Measurements from ENCODE around the gene LTB4R.

The LTB4R gene

GRCh38 chr14:24337144-24337823 lies 26.0 kb downstream of the LTB4R start:
- H3K9me3 ChIP-seq (ENCODE audit: control insufficient read depth, insufficient read depth, low read depth, low read length): no peaks in the 10 kb centered on the region
- H3K4me1 ChIP-seq (ENCODE audit: control insufficient read depth, insufficient read depth, low read length): peaks cover 13% of the 10 kb centered on the region; the same call in 1 of the 2 replicates
- H3K36me3 ChIP-seq (ENCODE audit: control insufficient read depth, insufficient read depth, low read length): no peaks in the 10 kb centered on the region
- H3K9ac ChIP-seq (ENCODE audit: low read length): no peak overlapping the region
- H3K27ac ChIP-seq (ENCODE audit: low read depth, low read length): no peak overlapping the region
- H3K27me3 ChIP-seq (ENCODE audit: control insufficient read depth, insufficient read depth, low read length): peaks cover 98% of the 10 kb centered on the region
- H3K4me3 ChIP-seq (ENCODE audit: low read depth, low read length): no peak overlapping the region

GRCh38 chr14:24337824-24338175 lies 26.5 kb downstream of the LTB4R start:
- Histone ChIP-seq H3K27ac (ENCODE audit: low read depth, low read length) (no peak overlapping the region), H3K4me1 (ENCODE audit: control insufficient read depth, insufficient read depth, low read length) (peaks cover 13% of the 10 kb centered on the region; the same call in 1 of the 2 replicates), H3K4me3 (ENCODE audit: low read depth, low read length) (no peak overlapping the region), H3K36me3 (ENCODE audit: control insufficient read depth, insufficient read depth, low read length) (no peaks in the 10 kb centered on the region), H3K9ac (ENCODE audit: low read length) (no peak overlapping the region), H3K27me3 (ENCODE audit: control insufficient read depth, insufficient read depth, low read length) (peaks cover 95% of the 10 kb centered on the region), H3K9me3 (ENCODE audit: control insufficient read depth, insufficient read depth, low read depth, low read length) (no peaks in the 10 kb centered on the region)

- Histone ChIP-seq H3K27me3 (ENCODE audit: control insufficient read depth, insufficient read depth, low read length) (peaks cover 92% of the 10 kb centered on the region), H3K9ac (ENCODE audit: low read length) (no peak overlapping the region), H3K9me3 (ENCODE audit: control insufficient read depth, insufficient read depth, low read depth, low read length) (no peaks in the 10 kb centered on the region), H3K27ac (ENCODE audit: low read depth, low read length) (no peak overlapping the region), H3K4me1 (ENCODE audit: control insufficient read depth, insufficient read depth, low read length) (peaks cover 13% of the 10 kb centered on the region; the same call in 1 of the 2 replicates), H3K36me3 (ENCODE audit: control insufficient read depth, insufficient read depth, low read length) (no peaks in the 10 kb centered on the region), H3K4me3 (ENCODE audit: low read depth, low read length) (peak overlapping the region; percentile 66)
Measured at GRCh38 chr14:24338843-24339242, 27.5 kb downstream of the LTB4R start.

GRCh38 chr14:24339284-24340151 lies 28.2 kb downstream of the LTB4R start, which contains the start of gene RIPK3:
Gene RIPK3, minus strand, starts transcription at chr14:24339991. Its CDS starts 165 bp downstream, at chr14:24339826.
- H3K4me1 ChIP-seq (ENCODE audit: control insufficient read depth, insufficient read depth, low read length): peaks cover 13% of the 10 kb centered on the region; the same call in 1 of the 2 replicates
- peak within 1 kb of the TSS; percentile 66 for H3K4me3 ChIP-seq (ENCODE audit: low read depth, low read length)
- H3K9ac ChIP-seq (ENCODE audit: low read length): no peak within 1 kb of the TSS
- no peak within 1 kb of the TSS for H3K27ac ChIP-seq (ENCODE audit: low read depth, low read length)
- H3K9me3 ChIP-seq (ENCODE audit: control insufficient read depth, insufficient read depth, low read depth, low read length): no peaks in the 10 kb centered on the region
- peaks cover 85% of the 10 kb centered on the region for H3K27me3 ChIP-seq (ENCODE audit: control insufficient read depth, insufficient read depth, low read length)
- no peaks in the 10 kb centered on the region for H3K36me3 ChIP-seq (ENCODE audit: control insufficient read depth, insufficient read depth, low read length)

GRCh38 chr14:24340606-24341005 lies 29.3 kb downstream of the LTB4R start:
- H3K4me1 ChIP-seq (ENCODE audit: control insufficient read depth, insufficient read depth, low read length): peaks cover 8% of the 10 kb centered on the region; the same call in 1 of the 2 replicates
- H3K27ac ChIP-seq (ENCODE audit: low read depth, low read length): no peak overlapping the region
- H3K9me3 ChIP-seq (ENCODE audit: control insufficient read depth, insufficient read depth, low read depth, low read length): no peaks in the 10 kb centered on the region
- H3K9ac ChIP-seq (ENCODE audit: low read length): no peak overlapping the region
- peaks cover 84% of the 10 kb centered on the region for H3K27me3 ChIP-seq (ENCODE audit: control insufficient read depth, insufficient read depth, low read length)
- no peak overlapping the region for H3K4me3 ChIP-seq (ENCODE audit: low read depth, low read length)
- no peaks in the 10 kb centered on the region for H3K36me3 ChIP-seq (ENCODE audit: control insufficient read depth, insufficient read depth, low read length)

GRCh38 chr14:24342889-24343288 lies 31.6 kb downstream of the LTB4R start:
- peaks cover 4% of the 10 kb centered on the region; the same call in 1 of the 2 replicates for H3K4me1 ChIP-seq (ENCODE audit: control insufficient read depth, insufficient read depth, low read length)
- H3K27ac ChIP-seq (ENCODE audit: low read depth, low read length): no peak overlapping the region
- no peak overlapping the region for H3K4me3 ChIP-seq (ENCODE audit: low read depth, low read length)
- peaks cover 73% of the 10 kb centered on the region for H3K27me3 ChIP-seq (ENCODE audit: control insufficient read depth, insufficient read depth, low read length)
- no peak overlapping the region for H3K9ac ChIP-seq (ENCODE audit: low read length)
- H3K36me3 ChIP-seq (ENCODE audit: control insufficient read depth, insufficient read depth, low read length): no peaks in the 10 kb centered on the region
- no peaks in the 10 kb centered on the region for H3K9me3 ChIP-seq (ENCODE audit: control insufficient read depth, insufficient read depth, low read depth, low read length)

GRCh38 chr14:24343795-24344660 lies 32.7 kb downstream of the LTB4R start:
- Histone ChIP-seq H3K27ac (ENCODE audit: low read depth, low read length) (no peak overlapping the region), H3K9ac (ENCODE audit: low read length) (no peak overlapping the region), H3K27me3 (ENCODE audit: control insufficient read depth, insufficient read depth, low read length) (peaks cover 68% of the 10 kb centered on the region), H3K4me1 (ENCODE audit: control insufficient read depth, insufficient read depth, low read length) (peaks cover 3% of the 10 kb centered on the region; the same call in 1 of the 2 replicates), H3K4me3 (ENCODE audit: low read depth, low read length) (no peak overlapping the region), H3K36me3 (ENCODE audit: control insufficient read depth, insufficient read depth, low read length) (no peaks in the 10 kb centered on the region), H3K9me3 (ENCODE audit: control insufficient read depth, insufficient read depth, low read depth, low read length) (no peaks in the 10 kb centered on the region)

- Histone ChIP-seq H3K27me3 (ENCODE audit: control insufficient read depth, insufficient read depth, low read length) (peaks cover 69% of the 10 kb centered on the region), H3K36me3 (ENCODE audit: control insufficient read depth, insufficient read depth, low read length) (no peaks in the 10 kb centered on the region), H3K4me1 (ENCODE audit: control insufficient read depth, insufficient read depth, low read length) (no peaks in the 10 kb centered on the region), H3K9ac (ENCODE audit: low read length) (no peak overlapping the region), H3K27ac (ENCODE audit: low read depth, low read length) (no peak overlapping the region), H3K4me3 (ENCODE audit: low read depth, low read length) (no peak overlapping the region), H3K9me3 (ENCODE audit: control insufficient read depth, insufficient read depth, low read depth, low read length) (no peaks in the 10 kb centered on the region)
Measured at GRCh38 chr14:24347134-24347533, 35.8 kb downstream of the LTB4R start.

- Histone ChIP-seq H3K4me1 (ENCODE audit: control insufficient read depth, insufficient read depth, low read length) (no peaks in the 10 kb centered on the region), H3K27ac (ENCODE audit: low read depth, low read length) (no peak overlapping the region), H3K4me3 (ENCODE audit: low read depth, low read length) (no peak overlapping the region), H3K36me3 (ENCODE audit: control insufficient read depth, insufficient read depth, low read length) (no peaks in the 10 kb centered on the region), H3K9ac (ENCODE audit: low read length) (no peak overlapping the region), H3K27me3 (ENCODE audit: control insufficient read depth, insufficient read depth, low read length) (peaks cover 71% of the 10 kb centered on the region), H3K9me3 (ENCODE audit: control insufficient read depth, insufficient read depth, low read depth, low read length) (no peaks in the 10 kb centered on the region)
Measured at GRCh38 chr14:24348186-24348585, 36.9 kb downstream of the LTB4R start.

- Histone ChIP-seq H3K27ac (ENCODE audit: low read depth, low read length) (no peak overlapping the region), H3K27me3 (ENCODE audit: control insufficient read depth, insufficient read depth, low read length) (peaks cover 70% of the 10 kb centered on the region), H3K9ac (ENCODE audit: low read length) (no peak overlapping the region), H3K9me3 (ENCODE audit: control insufficient read depth, insufficient read depth, low read depth, low read length) (no peaks in the 10 kb centered on the region), H3K36me3 (ENCODE audit: control insufficient read depth, insufficient read depth, low read length) (no peaks in the 10 kb centered on the region), H3K4me1 (ENCODE audit: control insufficient read depth, insufficient read depth, low read length) (no peaks in the 10 kb centered on the region), H3K4me3 (ENCODE audit: low read depth, low read length) (no peak overlapping the region)
Measured at GRCh38 chr14:24349742-24350141, 38.4 kb downstream of the LTB4R start.

All from HUES6 (cell line).